GM19099 (cell line): ENCODE results near the gene CCDC191.

Experiments
- POLR2A ChIP-seq: IDR thresholded peaks from 3 replicates; pipeline ENCODE4 v1.6.1; 2011; ENCODE audit warnings: low read depth; ENCODE audit not compliant: insufficient read length; ENCODE audit errors: extremely low read depth

Gene CCDC191

DNA sequence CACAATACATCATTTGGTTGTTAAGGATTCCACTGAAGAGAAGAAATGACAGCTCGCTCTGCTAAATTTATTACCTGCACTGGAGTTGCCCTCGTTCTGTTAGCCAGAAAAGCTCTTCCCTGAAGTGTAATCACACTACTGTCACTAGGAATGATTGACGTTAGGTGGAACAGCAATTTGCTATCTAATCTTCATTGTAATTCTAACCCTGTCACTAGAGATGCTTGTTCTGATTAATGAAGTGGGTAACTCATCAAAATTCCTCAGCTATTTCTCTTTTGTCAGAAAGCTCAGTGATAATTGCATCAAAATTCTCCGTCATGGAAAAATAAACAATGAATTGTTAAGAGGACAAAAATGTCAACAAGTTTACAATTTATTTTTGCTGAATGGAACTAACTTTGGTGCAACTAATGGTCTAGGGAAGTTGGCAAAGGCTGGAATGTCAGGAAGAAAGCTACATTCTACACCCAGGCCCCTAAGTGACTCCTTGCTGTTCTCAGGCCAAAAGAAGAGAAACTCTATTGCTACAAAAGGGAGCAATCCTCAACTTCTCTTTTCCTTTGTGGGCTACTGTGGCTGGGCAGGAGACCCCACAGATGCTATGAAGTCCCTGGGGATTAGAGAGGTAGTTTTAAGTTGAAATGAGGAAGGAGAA, 34.1 kb downstream of the CCDC191 start:
- TF ChIP-seq POLR2A, result no peak

DNA sequence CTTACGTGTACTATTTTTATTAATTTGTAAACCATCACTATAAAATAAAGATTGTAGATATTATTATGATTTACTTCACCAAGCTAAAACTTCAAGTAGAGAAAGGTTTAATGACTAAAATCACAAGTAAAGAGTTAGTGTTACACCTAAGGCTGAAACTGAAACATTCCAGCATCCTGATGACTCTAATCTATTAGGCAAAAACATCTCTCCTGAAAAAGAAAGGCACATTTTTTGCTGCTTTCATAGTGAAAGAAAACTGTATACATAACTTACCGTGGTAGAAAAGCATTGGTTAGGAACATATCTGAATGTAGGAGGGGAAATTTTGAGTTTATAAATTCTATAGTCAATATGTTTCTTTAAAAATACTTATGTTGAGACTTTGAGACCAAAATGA, 35.4 kb downstream of the CCDC191 start:
- TF ChIP-seq POLR2A, result no peak

DNA sequence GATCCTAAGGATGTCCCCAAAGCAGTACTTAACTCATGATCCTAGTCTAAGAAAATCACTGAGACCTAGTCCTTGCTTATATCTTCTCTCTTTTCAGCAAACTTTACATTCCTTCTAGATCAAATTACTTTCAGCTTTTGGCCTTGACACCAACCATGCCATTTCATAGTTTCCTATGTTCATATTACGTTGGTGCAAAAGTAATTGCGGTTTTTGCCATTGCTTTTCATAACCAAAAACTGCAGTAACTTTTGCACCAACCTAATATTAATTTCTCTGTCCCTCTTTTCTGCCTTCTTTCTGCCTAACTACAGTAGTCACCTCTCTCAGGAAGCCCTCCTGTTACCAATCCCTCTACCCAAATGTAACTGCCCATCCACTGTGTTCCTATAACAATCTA, 36.8 kb downstream of the CCDC191 start:
- TF ChIP-seq POLR2A, result no peak

DNA sequence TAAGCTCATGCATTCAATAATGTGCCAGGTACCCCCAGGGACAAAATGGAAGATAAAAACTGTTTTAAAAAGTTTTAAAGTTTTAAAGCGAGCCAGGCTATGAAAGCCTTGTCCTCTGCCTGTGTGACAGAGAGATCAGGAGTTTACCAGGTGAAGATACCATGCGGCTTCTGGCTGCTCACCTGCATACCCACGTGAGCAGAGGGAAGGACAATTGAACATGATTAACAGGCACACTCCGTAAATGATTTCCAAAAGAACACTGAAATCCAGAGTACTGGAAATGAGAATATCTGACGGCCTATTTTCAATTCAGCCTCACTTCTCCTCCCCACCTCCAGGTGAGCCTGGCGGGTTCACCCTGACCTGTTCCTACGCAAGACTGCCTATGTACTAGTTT, 42.1 kb downstream of the CCDC191 start:
- TF ChIP-seq POLR2A, result no peak

DNA sequence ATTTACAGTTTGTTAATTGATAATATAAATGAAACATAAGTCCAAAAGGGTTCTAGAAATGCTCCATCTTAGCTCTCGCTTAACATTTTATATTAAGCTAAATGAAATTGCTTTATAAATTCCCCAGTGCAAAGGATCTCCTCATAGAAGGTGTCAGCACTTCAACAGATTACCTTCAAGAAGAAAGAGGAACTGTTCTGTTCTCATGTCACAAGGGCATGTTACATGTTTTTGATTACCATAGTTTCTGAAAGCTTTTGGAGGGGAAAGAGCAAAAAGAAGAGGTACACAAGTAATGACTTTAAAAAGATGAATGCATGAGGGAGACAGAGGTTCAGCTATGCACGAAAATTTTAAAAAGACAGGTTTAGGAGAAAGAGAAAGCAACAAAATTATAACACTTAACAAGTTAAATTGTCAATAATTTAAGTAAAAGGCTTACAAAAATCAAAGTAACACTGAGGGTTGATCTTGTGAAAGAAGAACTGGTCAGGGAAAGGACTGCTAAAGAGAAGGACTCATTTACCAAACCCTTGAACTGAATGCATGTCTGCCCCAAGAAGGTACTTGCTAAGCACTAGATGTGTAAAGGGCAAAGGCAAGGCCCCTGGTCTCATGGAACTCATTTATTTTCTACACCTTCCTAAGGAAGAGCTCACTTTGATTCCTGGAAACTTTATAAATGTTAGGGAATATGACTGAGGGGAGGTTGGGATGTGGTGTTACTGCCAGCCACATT, 45.1 kb downstream of the CCDC191 start:
- TF ChIP-seq POLR2A, result no peak

DNA sequence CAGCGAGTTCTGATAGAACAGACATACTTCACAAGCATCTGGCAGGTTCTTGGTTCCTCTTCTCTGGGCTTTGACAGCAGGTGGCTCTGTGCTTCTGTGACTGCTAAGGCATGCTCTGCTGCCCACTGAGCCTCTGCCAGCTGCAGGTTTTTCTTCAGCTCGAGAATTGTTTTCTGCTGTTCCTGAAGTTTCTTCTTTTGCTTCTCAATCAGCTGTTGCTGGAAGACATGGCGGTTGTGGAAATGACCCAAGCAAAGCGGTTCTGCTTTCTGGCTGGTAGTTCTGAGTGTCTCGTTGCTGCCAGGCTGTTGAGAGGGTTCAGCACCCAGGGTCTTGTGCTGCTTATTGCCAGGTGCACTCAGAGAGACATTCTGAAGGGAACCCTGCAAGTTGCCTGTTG, 50.8 kb downstream of the CCDC191 start:
- TF ChIP-seq POLR2A, result no peak

DNA sequence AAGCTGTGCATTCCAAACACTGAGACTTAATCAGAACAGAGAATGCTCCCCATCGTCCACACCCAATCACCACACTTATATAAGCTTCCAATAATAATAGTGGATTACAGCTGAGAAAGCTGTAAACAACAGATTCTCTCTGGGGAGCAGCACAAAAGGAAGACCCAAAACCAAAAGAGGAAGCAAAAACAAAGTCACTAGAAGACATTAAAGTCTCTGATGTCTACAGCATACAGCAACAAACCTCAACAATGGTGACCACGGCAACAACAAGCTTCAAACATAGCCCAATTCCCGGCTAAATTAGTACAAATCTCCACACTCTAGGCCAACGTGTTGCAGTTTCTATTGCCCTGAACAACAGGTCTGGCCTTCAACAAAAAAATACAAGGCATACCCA, 70.8 kb downstream of the CCDC191 start:
- TF ChIP-seq POLR2A, result no peak

DNA sequence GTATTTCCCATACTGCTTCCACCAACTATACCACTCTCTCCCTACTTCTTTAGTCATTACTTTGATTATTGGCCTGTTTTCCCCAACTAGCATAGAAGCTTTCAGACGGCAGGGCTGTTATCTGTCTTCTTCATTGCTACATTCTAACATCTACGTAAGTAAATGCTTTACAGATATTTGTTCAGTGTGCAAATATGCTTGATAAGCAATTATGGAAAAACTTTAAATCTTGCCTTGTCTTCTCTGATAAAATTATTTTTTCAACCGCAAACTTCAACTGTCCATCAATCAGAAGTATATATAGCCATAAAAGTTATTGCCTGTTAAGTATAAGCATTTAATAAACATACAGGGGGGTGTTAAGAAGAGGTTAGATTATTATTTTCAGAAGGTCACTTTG, 72.8 kb downstream of the CCDC191 start:
- no peak for TF ChIP-seq POLR2A

DNA sequence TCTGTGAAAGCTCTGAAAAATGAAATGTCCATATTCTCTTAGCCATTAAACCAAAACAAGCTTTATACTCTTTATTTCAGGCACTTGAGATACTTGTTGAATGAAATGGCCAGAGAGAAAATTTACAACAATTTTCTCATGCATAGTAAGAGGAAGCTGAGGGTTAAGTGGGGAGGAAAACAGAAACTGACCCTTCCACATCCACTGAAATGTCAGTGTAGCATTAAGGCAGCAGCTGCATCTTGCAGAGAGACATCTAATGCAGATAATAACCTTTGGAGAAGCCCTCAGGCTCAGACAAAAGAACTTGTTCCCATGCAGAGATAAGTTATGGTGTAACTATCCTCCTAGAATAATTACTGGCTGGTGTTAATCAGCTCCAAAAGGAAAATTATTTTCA, 74.5 kb downstream of the CCDC191 start:
- TF ChIP-seq POLR2A, result no peak

DNA sequence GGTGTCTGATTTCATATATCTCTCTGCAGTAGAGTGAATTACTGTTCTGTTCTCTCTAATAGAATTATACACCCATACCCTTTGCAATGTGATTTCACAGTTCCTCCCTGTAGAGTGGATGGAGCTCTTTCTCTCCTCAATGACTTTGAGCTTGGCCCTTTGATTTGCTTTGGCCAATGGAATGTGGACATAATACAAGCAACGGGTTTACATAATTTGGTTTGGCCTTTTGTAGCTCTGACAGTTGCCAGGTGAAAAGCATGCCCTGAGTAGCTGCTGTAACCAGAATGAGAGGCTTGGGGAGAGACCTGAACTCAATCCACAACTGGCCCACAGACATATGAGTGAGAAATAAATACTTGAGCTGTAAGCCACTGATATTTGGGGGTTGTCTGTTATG, 76.4 kb downstream of the CCDC191 start:
- TF ChIP-seq POLR2A, result no peak

DNA sequence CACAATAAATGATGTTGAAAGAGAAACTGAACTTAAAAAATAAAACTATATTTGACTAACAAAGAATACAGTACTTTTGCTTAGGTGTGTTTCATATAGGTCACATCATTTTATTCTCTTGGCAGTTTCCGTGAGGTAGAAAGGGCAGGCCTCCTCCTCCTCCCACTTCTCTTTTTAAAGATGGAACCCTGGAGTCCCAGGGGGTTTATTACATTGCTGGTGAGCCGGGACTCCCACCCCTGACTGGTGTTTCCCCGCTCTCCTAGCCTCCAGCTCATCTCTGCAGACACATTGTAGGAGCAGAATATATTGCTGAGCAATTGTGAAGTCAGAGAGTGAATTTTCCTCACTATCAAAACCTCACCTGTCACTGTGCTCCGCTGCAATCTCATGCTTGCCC, 78.5 kb downstream of the CCDC191 start:
- no peak for TF ChIP-seq POLR2A

DNA sequence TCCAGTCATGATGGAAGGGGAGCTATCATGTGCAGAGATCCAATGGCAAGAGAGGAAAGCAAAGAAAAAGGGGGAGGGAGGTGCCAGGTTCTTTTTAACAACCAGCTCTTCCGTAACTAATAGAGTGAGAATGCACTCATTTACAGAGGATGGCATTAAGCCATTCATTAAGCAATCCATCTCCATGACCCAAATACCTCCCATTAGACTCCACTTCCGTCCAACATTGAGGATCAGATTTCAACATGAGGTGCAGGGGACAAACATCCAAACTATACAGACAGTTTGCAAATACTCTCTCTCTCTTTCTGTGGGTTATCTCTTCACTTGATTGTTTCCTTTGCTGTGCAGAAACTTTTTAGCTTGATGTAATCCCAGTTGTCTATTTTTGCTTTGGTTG, 87.3 kb downstream of the CCDC191 start:
- TF ChIP-seq POLR2A, result no peak

DNA sequence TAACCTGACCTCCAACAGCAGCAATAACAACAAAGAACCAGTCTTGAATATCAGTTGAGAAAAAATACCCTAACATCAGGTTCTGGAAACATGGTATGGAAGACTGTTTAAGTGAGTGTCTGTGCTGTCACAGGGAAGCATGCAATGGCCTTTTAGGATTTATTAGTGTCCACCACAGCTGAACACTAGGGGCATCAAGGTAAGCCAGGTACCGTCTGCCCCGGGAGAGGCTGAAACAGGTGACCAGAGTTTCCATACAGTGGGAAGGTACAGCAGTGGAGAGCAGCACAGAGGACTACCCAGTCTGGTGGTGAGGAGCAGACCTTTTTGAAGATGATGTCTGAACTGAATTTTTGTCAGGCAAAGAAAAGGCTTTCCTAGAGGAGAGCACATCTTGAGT, 90.2 kb downstream of the CCDC191 start:
- no peak for TF ChIP-seq POLR2A

DNA sequence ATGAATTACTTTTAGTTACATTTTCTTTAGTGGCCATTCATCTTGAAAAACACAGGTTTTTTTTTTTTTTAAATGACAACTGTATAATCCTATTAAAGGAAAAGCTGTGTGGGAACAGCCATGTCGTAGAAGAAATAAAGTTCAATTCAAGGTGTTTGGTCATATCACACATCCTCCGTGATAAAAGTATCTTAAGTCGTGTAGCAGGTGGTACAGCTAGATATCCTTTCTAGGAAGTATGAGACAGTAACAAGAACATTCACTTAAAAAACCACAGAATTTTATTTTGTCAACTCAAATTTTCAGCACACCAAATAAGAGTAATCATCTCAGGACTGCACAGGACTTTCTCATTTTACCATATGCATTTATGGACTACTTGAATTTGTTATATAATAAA, 92.4 kb downstream of the CCDC191 start:
- TF ChIP-seq POLR2A, result no peak

DNA sequence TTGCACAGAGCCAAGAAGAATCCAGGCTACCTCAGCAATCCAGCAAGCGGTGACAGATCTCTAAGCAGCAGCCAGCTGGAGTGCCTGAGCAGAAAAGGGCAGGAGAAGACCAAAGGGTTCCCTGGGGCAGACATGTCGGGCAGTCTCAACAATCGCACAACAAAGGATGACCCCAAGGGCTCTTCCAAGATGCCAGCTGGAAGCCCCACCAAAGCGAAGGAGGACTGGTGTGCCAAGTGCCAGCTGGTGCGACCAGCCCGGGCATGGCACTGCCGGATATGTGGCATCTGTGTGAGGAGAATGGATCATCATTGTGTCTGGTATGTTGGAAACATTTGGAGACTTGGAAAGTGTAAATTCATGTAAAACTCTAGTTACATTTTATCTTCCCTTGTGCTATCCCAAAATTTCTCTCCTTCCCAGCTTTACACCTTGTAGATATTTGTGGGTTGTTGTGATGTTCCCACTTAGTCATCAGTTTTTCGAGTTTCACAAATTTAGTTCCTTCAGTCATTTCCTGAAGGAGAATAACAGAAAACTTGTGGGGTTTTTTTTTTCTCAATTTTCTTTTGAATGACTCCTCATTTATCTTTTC, 102.1 kb downstream of the CCDC191 start:
- TF ChIP-seq POLR2A, result no peak

DNA sequence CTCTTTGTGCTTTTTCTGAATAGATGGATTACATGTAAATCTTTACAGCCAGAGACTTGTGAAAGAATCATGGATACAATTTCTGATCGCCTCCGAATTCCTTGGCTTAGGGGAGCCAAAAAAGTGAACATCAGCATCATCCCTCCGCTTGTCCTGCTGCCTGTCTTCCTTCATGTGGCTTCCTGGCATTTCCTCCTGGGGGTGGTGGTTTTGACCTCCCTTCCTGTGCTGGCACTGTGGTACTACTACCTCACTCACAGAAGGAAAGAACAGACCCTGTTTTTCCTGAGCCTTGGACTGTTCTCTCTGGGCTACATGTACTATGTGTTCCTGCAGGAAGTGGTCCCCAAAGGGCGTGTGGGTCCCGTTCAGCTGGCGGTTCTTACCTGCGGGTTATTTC, 102.6 kb downstream of the CCDC191 start:
- no peak for TF ChIP-seq POLR2A
